HepG2 (cell line): ENCODE measurements around the gene ACE.

Experiments used
- EZH2 ChIP-seq: conservative IDR thresholded peaks from 2 replicates; pipeline ENCODE4 v1.6.1; 2012; ENCODE audit warnings: mild to moderate bottlenecking, low read depth, low read length, moderate library complexity
- GABPA ChIP-seq, 2 experiments: IDR thresholded peaks; 2 replicates each; pipeline ENCODE4 v1.6.1; 2011 to 2016; ENCODE audit warnings: low read depth in 2 of 2, low read length in 1 of 2, missing biosample characterization in 1 of 2, missing genetic modification characterization in 1 of 2
- MAFK ChIP-seq, 2 experiments: IDR thresholded peaks in 1 of 2; conservative IDR thresholded peaks in 1 of 2; 2 replicates each; pipeline ENCODE4 v1.6.1; 2011; ENCODE audit warnings: improper control_type of control experiment in 2 of 2, low read length in 2 of 2
- MXI1 ChIP-seq: IDR thresholded peaks from 3 replicates; pipeline ENCODE4 v1.6.1; 2012; ENCODE audit warnings: low read depth, low read length, inconsistent platforms, borderline replicate concordance
- RAD51 ChIP-seq: fragments of 450-650 bp; IDR thresholded peaks from 2 replicates; pipeline ENCODE4 v1.6.1; 2016; ENCODE audit warnings: borderline replicate concordance
- TRIM24 ChIP-seq: sonication (generic); formaldehyde crosslinking; IDR thresholded peaks from 2 replicates; pipeline ENCODE4 v1.8.0; 2022; ENCODE audit warnings: mild to moderate bottlenecking, missing genetic modification reagents
- ZNF782 ChIP-seq: sonication (generic); formaldehyde crosslinking; IDR thresholded peaks from 2 replicates; pipeline ENCODE4 v1.4.0; 2020; ENCODE audit warnings: missing genetic modification reagents, mild to moderate bottlenecking, borderline replicate concordance
- TF ChIP-seq, protein P1 (sequence below): sonication (generic); formaldehyde crosslinking; IDR thresholded peaks from 2 replicates; pipeline ENCODE4 v1.5.0; 2020; ENCODE audit warnings: mild to moderate bottlenecking, missing genetic modification reagents, moderate library complexity
- TF ChIP-seq, protein P2 (sequence below): sonication (generic); formaldehyde crosslinking; IDR thresholded peaks from 2 replicates; pipeline ENCODE4 v1.4.0; 2020; ENCODE audit warnings: missing genetic modification reagents, mild to moderate bottlenecking, borderline replicate concordance

DNA sequence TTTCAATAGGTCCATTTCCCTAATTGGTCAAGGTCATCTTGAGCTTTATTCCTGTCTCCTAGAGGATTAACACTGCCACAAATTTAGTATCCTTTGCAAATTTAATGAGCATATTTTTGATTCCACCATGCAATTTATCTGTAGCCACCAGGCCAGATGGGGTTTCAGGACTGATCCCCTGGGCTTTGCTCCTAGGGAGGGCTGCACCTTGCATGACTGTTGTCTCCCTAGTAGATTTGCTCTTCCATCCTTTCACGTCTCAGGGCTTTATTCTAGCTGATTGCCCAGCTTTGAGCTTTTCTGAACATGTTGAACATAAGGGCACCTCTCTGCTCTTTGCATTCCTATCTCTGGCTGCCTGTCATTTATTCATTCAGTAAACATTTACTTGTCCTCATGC is 38.6 kb downstream of the ACE start:
- no peak for TF ChIP-seq TRIM24 (CRISPR knock-in tag)
- TF ChIP-seq, protein P1, sequence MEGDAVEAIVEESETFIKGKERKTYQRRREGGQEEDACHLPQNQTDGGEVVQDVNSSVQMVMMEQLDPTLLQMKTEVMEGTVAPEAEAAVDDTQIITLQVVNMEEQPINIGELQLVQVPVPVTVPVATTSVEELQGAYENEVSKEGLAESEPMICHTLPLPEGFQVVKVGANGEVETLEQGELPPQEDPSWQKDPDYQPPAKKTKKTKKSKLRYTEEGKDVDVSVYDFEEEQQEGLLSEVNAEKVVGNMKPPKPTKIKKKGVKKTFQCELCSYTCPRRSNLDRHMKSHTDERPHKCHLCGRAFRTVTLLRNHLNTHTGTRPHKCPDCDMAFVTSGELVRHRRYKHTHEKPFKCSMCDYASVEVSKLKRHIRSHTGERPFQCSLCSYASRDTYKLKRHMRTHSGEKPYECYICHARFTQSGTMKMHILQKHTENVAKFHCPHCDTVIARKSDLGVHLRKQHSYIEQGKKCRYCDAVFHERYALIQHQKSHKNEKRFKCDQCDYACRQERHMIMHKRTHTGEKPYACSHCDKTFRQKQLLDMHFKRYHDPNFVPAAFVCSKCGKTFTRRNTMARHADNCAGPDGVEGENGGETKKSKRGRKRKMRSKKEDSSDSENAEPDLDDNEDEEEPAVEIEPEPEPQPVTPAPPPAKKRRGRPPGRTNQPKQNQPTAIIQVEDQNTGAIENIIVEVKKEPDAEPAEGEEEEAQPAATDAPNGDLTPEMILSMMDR (CRISPR knock-in tag): no peak
- no peak for TF ChIP-seq MAFK (conservative IDR thresholded peaks at IDR 0.05 in 1 of 2, IDR thresholded peaks at IDR 0.05 in 1 of 2; ENCODE audit: low read length in 2 of 2)
- TF ChIP-seq, protein P2, sequence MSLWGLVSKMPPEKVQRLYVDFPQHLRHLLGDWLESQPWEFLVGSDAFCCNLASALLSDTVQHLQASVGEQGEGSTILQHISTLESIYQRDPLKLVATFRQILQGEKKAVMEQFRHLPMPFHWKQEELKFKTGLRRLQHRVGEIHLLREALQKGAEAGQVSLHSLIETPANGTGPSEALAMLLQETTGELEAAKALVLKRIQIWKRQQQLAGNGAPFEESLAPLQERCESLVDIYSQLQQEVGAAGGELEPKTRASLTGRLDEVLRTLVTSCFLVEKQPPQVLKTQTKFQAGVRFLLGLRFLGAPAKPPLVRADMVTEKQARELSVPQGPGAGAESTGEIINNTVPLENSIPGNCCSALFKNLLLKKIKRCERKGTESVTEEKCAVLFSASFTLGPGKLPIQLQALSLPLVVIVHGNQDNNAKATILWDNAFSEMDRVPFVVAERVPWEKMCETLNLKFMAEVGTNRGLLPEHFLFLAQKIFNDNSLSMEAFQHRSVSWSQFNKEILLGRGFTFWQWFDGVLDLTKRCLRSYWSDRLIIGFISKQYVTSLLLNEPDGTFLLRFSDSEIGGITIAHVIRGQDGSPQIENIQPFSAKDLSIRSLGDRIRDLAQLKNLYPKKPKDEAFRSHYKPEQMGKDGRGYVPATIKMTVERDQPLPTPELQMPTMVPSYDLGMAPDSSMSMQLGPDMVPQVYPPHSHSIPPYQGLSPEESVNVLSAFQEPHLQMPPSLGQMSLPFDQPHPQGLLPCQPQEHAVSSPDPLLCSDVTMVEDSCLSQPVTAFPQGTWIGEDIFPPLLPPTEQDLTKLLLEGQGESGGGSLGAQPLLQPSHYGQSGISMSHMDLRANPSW (CRISPR knock-in tag): no peak
- TF ChIP-seq RAD51: no peak
- TF ChIP-seq EZH2: no peak
- TF ChIP-seq ZNF782: no peak
- TF ChIP-seq MXI1: no peak
- no peak for TF ChIP-seq GABPA (IDR thresholded peaks at IDR 0.05; ENCODE audit: low read depth, low read length)
- TF ChIP-seq GABPA (CRISPR knock-in tag; IDR thresholded peaks at IDR 0.05; ENCODE audit: low read depth): no peak
